Fibroblast of the aortic adventitia (primary cell): ENCODE results near the gene CFAP97D1. TPM values are rescaled to one million over a fixed set of nuclear protein-coding genes. Genes with fewer than 3 reads are reported as not detected.

Experiments used
- DNase-seq: peaks from one replicate; pipeline ENCODE4 v3.0.0-alpha.2; 2010; ENCODE audit warnings: low read depth
- H3K4me3 ChIP-seq: 2 replicates; pipeline ENCODE4 v1.5.1; 2011; ENCODE audit warnings: low read depth, mild to moderate bottlenecking, control low read depth, low read length, moderate library complexity
- total RNA-seq: library from RNA; depleted of rRNA; stranded (reverse); fragments of >200 nt; gene quantifications from 2 replicates; pipeline ENCODE4 v1.2.3, GENCODE V29; 2012; ENCODE audit warnings: low replicate concordance
- TF ChIP-seq, protein P1 (sequence below): IDR thresholded peaks from 2 replicates; pipeline ENCODE4 v1.5.1; 2011; ENCODE audit warnings: mild to moderate bottlenecking, low read length, control low read depth, inconsistent platforms; ENCODE audit not compliant: insufficient read depth

CFAP97D1 gene
- not detected in 2 replicates for total RNA-seq

- no peak for DNase-seq
- TF ChIP-seq, protein P1, sequence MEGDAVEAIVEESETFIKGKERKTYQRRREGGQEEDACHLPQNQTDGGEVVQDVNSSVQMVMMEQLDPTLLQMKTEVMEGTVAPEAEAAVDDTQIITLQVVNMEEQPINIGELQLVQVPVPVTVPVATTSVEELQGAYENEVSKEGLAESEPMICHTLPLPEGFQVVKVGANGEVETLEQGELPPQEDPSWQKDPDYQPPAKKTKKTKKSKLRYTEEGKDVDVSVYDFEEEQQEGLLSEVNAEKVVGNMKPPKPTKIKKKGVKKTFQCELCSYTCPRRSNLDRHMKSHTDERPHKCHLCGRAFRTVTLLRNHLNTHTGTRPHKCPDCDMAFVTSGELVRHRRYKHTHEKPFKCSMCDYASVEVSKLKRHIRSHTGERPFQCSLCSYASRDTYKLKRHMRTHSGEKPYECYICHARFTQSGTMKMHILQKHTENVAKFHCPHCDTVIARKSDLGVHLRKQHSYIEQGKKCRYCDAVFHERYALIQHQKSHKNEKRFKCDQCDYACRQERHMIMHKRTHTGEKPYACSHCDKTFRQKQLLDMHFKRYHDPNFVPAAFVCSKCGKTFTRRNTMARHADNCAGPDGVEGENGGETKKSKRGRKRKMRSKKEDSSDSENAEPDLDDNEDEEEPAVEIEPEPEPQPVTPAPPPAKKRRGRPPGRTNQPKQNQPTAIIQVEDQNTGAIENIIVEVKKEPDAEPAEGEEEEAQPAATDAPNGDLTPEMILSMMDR: no peak
- H3K4me3 ChIP-seq: peak within 1 kb of the TSS; percentile 91
Measured at GRCh38 chr17:43780135-43780534, at the start of gene CFAP97D1. Gene CFAP97D1 (plus strand): TSS chr17:43780435. CDS start chr17:43780463, 28 bp downstream.

GRCh38 chr17:43732958-43733357, 47.3 kb upstream of the CFAP97D1 start:
- peak; percentile 94 for DNase-seq
- TF ChIP-seq, protein P1: no peak
- no peak overlapping the region for H3K4me3 ChIP-seq

- no peak for DNase-seq
- no peak overlapping the region for H3K4me3 ChIP-seq
- TF ChIP-seq, protein P1: no peak
Measured at GRCh38 chr17:43733956-43734355, 46.3 kb upstream of the CFAP97D1 start.

- TF ChIP-seq, protein P1: no peak
- peak; percentile 96 for DNase-seq
- H3K4me3 ChIP-seq: no peak overlapping the region
Measured at GRCh38 chr17:43734376-43734775, 45.9 kb upstream of the CFAP97D1 start.

DNA sequence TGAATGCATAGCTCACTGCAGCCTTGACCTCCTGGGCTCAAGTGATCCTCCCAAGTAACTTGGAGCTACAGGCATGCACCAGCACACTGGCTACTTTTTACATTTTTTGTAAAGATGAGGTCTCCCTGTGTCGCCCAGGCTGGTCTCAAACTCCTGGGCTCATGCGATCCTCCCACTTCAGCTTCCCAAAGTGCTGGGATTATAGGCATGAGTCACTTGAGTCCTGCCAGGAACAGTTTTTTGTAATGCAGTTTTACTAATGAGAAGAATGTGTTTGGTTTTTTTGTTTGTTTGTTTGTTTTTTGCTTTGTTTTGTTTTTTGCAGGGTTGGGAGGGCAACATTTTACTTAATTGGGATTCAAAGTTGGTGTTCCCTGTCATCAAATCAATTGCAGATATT, 43.8 kb upstream of the CFAP97D1 start:
- TF ChIP-seq, protein P1: no peak
- no peak for DNase-seq
- no peak overlapping the region for H3K4me3 ChIP-seq

- DNase-seq: peak; percentile 45
- H3K4me3 ChIP-seq: no peak overlapping the region
- TF ChIP-seq, protein P1: no peak
Measured at GRCh38 chr17:43737722-43738121, 42.5 kb upstream of the CFAP97D1 start.

DNA sequence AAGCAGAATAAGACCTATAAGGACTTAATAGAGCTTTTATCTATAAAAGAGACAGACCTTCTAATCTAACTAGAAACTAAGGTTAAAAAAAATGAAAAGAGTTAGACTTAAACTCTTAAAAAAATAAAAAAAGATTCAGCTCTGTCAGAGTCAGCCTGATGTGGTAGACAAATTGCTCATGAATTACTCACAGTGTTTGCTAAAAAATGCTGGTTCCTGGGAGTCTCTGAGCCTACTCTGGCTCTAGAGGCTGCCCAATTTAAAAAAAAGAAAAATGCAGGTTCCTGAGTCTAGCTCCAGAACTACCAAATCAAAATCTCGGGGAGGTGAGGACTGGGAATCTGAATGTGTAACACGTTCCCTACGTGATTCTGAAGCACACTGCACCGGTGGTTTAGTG, 39.7 kb upstream of the CFAP97D1 start:
- H3K4me3 ChIP-seq: no peak overlapping the region
- DNase-seq: peak; percentile 85
- TF ChIP-seq, protein P1: no peak
